Measurements from ENCODE around the gene MRPL34. TPM values are rescaled to one million over a fixed set of nuclear protein-coding genes. Genes with fewer than 3 reads are reported as not detected.
A peak's percentile ranks its signal among the peaks of the same experiment; 100 is the strongest.

The MRPL34 gene
- total and polyA plus RNA-seq, 9 of the 15 experiments (the other 6 are each of a cell fraction or from before 2014, with no cell fraction given) = 11.5 to 256 (median 72.5) TPM

DNA sequence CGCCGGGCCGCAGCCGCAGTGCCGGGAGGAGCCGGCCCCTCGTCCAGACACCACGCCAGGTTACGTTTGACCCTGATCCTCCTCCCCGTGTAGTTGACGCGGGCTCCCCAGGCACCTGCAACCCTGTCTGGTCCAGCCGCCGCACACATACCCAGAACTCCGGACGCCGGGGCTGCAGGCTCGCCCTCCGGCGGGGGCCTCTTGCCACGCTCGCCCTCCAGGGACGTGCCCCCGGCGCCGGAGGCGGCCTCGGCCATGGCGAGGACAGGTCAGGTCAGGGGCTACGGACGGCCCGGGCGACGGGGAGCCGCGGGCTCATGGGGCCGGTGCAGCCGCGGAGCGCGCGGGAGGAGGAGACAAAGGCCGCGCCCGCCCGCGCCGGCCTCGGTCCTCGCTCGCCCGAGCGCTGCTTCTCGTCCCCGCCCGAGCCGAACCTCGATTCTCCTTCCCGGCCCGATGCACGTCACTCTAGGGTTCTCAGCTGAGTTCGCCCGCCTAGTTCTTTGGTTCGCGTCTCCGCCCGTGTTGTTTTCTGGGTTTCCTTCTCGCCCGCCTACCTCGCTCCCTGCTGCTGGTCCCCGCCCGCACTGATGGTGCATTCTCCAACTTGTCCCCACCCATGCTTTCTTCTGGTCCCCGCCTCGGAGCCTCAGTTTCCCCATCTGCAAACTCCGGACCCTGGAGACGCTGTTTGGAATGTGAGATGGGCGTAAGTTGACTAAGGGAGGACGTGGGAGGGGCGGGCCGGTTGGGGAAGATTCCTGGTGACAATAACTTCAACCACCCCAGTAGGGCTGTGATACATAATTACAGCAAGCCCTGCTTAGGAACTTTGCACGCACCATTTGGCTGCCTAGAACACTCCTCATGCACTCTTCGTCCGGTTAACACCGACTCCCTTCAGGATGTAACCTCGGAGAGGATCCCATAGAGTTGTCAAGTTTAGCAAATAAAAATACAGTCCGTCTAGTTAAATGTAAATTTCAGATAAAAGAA lies 29.0 kb downstream of the MRPL34 start, which contains the start of gene ANO8 (continued):
- no peak for TF ChIP-seq ZNF143 (CRISPR knock-in tag; IDR thresholded peaks at IDR 0.05)
- TF ChIP-seq, protein P1, sequence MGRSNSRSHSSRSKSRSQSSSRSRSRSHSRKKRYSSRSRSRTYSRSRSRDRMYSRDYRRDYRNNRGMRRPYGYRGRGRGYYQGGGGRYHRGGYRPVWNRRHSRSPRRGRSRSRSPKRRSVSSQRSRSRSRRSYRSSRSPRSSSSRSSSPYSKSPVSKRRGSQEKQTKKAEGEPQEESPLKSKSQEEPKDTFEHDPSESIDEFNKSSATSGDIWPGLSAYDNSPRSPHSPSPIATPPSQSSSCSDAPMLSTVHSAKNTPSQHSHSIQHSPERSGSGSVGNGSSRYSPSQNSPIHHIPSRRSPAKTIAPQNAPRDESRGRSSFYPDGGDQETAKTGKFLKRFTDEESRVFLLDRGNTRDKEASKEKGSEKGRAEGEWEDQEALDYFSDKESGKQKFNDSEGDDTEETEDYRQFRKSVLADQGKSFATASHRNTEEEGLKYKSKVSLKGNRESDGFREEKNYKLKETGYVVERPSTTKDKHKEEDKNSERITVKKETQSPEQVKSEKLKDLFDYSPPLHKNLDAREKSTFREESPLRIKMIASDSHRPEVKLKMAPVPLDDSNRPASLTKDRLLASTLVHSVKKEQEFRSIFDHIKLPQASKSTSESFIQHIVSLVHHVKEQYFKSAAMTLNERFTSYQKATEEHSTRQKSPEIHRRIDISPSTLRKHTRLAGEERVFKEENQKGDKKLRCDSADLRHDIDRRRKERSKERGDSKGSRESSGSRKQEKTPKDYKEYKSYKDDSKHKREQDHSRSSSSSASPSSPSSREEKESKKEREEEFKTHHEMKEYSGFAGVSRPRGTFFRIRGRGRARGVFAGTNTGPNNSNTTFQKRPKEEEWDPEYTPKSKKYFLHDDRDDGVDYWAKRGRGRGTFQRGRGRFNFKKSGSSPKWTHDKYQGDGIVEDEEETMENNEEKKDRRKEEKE (IDR thresholded peaks at IDR 0.05; ENCODE audit: borderline replicate concordance in 1 of 2, control insufficient read depth in 1 of 2, low read depth in 2 of 2, low read length in 1 of 2) = peak in 1 of 2 experiments; percentile 96; a peak in 2 of 4 replicates
- TF ChIP-seq HDAC6 (IDR thresholded peaks at IDR 0.05; ENCODE audit: low read depth, low read length) = no peak
- TF ChIP-seq LARP7 (IDR thresholded peaks at IDR 0.05) = no peak
- peak; percentile 89 to 91 for TF ChIP-seq FOXK2 (conservative IDR thresholded peaks at IDR 0.05 in 1 of 2, IDR thresholded peaks at IDR 0.05 in 1 of 2; ENCODE audit: low read depth in 2 of 2)
- TF ChIP-seq ZNF217 (CRISPR knock-in tag; IDR thresholded peaks at IDR 0.05) = no peak
- TF ChIP-seq, protein P2, sequence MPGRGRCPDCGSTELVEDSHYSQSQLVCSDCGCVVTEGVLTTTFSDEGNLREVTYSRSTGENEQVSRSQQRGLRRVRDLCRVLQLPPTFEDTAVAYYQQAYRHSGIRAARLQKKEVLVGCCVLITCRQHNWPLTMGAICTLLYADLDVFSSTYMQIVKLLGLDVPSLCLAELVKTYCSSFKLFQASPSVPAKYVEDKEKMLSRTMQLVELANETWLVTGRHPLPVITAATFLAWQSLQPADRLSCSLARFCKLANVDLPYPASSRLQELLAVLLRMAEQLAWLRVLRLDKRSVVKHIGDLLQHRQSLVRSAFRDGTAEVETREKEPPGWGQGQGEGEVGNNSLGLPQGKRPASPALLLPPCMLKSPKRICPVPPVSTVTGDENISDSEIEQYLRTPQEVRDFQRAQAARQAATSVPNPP (IDR thresholded peaks at IDR 0.05; ENCODE audit: borderline replicate concordance, insufficient read depth, insufficient read length) = no peak
- TF ChIP-seq, protein P3, sequence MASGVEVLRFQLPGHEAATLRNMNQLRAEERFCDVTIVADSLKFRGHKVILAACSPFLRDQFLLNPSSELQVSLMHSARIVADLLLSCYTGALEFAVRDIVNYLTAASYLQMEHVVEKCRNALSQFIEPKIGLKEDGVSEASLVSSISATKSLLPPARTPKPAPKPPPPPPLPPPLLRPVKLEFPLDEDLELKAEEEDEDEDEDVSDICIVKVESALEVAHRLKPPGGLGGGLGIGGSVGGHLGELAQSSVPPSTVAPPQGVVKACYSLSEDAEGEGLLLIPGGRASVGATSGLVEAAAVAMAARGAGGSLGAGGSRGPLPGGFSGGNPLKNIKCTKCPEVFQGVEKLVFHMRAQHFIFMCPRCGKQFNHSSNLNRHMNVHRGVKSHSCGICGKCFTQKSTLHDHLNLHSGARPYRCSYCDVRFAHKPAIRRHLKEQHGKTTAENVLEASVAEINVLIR (CRISPR knock-in tag; IDR thresholded peaks at IDR 0.05) = peak; percentile 83
- no peak for TF ChIP-seq STAG1 (CRISPR knock-in tag; IDR thresholded peaks at IDR 0.05; ENCODE audit: borderline replicate concordance)
- TF ChIP-seq, protein P4, sequence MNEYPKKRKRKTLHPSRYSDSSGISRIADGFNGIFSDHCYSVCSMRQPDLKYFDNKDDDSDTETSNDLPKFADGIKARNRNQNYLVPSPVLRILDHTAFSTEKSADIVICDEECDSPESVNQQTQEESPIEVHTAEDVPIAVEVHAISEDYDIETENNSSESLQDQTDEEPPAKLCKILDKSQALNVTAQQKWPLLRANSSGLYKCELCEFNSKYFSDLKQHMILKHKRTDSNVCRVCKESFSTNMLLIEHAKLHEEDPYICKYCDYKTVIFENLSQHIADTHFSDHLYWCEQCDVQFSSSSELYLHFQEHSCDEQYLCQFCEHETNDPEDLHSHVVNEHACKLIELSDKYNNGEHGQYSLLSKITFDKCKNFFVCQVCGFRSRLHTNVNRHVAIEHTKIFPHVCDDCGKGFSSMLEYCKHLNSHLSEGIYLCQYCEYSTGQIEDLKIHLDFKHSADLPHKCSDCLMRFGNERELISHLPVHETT (CRISPR knock-in tag; conservative IDR thresholded peaks at IDR 0.05 in 1 of 2, IDR thresholded peaks at IDR 0.05 in 1 of 2) = peak in 1 of 2 experiments; percentile 64; a peak in 2 of 4 replicates
- TF ChIP-seq CHD4 (IDR thresholded peaks at IDR 0.05; ENCODE audit: insufficient read depth, insufficient replicate concordance, low read depth, low read length, poor library complexity, severe bottlenecking) = peak; percentile 82
- TF ChIP-seq ZNF316 (IDR thresholded peaks at IDR 0.05) = no peak
- TF ChIP-seq, protein P5, sequence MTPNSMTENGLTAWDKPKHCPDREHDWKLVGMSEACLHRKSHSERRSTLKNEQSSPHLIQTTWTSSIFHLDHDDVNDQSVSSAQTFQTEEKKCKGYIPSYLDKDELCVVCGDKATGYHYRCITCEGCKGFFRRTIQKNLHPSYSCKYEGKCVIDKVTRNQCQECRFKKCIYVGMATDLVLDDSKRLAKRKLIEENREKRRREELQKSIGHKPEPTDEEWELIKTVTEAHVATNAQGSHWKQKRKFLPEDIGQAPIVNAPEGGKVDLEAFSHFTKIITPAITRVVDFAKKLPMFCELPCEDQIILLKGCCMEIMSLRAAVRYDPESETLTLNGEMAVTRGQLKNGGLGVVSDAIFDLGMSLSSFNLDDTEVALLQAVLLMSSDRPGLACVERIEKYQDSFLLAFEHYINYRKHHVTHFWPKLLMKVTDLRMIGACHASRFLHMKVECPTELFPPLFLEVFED (CRISPR knock-in tag; conservative IDR thresholded peaks at IDR 0.05) = no peak
- no peak for TF ChIP-seq ZNF57 (CRISPR knock-in tag; IDR thresholded peaks at IDR 0.05)
- no peak for TF ChIP-seq SMAD3 (CRISPR knock-in tag; conservative IDR thresholded peaks at IDR 0.05)
- TF ChIP-seq RBM34 (IDR thresholded peaks at IDR 0.05; ENCODE audit: borderline replicate concordance, insufficient read depth, low read length) = no peak
- TF ChIP-seq JUNB (CRISPR knock-in tag; conservative IDR thresholded peaks at IDR 0.05) = no peak

Measured in K562 (cell line).